IMR-90 (cell line): ENCODE measurements around the gene ANKRD22.
A peak's percentile ranks its signal among the peaks of the same experiment; 100 is the strongest.

Experiments used
- CEBPB ChIP-seq: IDR thresholded peaks from 2 replicates; pipeline ENCODE4 v1.6.1; 2012; ENCODE audit warnings: low read depth, low read length, improper control_type of control experiment
- CHD1 ChIP-seq: IDR thresholded peaks from 2 replicates; pipeline ENCODE4 v1.6.1; 2012; ENCODE audit warnings: low read depth, low read length, improper control_type of control experiment
- CTCF ChIP-seq: conservative IDR thresholded peaks from 2 replicates; pipeline ENCODE4 v1.5.1; 2012; ENCODE audit warnings: mild to moderate bottlenecking, low read depth, low read length, improper control_type of control experiment
- ELK1 ChIP-seq: fragments of 150-350 bp; IDR thresholded peaks from 2 replicates; pipeline ENCODE4 v1.6.1; 2016; ENCODE audit warnings: low read depth, mild to moderate bottlenecking, low read length, moderate library complexity, borderline replicate concordance
- MAFK ChIP-seq: IDR thresholded peaks from 2 replicates; pipeline ENCODE4 v1.6.1; 2012; ENCODE audit warnings: low read depth, low read length, improper control_type of control experiment
- MAZ ChIP-seq: IDR thresholded peaks from 2 replicates; pipeline ENCODE4 v1.6.1; 2012; ENCODE audit warnings: low read depth, mild to moderate bottlenecking, low read length, improper control_type of control experiment, moderate library complexity, borderline replicate concordance
- MXI1 ChIP-seq: IDR thresholded peaks from 2 replicates; pipeline ENCODE4 v1.6.1; 2012; ENCODE audit warnings: low read depth, mild to moderate bottlenecking, low read length, moderate library complexity, borderline replicate concordance
- NFE2L2 ChIP-seq: fragments of 150-350 bp; IDR thresholded peaks from 2 replicates; pipeline ENCODE4 v1.6.1; 2016; ENCODE audit warnings: low read depth, mild to moderate bottlenecking, low read length
- POLR2A ChIP-seq: IDR thresholded peaks from 2 replicates; pipeline ENCODE4 v1.6.1; 2012; ENCODE audit warnings: mild to moderate bottlenecking, low read depth, low read length
- RAD21 ChIP-seq: IDR thresholded peaks from 2 replicates; pipeline ENCODE4 v1.6.1; 2012; ENCODE audit warnings: low read length, improper control_type of control experiment
- RCOR1 ChIP-seq: IDR thresholded peaks from 2 replicates; pipeline ENCODE4 v1.6.1; 2012; ENCODE audit warnings: mild to moderate bottlenecking, low read length, improper control_type of control experiment; ENCODE audit not compliant: insufficient replicate concordance
- RFX5 ChIP-seq: IDR thresholded peaks from 2 replicates; pipeline ENCODE4 v1.8.0; 2012; ENCODE audit warnings: low read depth, mild to moderate bottlenecking, low read length, moderate library complexity
- SMC3 ChIP-seq: fragments of 150-350 bp; IDR thresholded peaks from 2 replicates; pipeline ENCODE4 v1.6.1; 2016; ENCODE audit warnings: low read depth, mild to moderate bottlenecking, antibody characterized with exemption, low read length, moderate library complexity
- USF2 ChIP-seq: fragments of 150-350 bp; IDR thresholded peaks from 2 replicates; pipeline ENCODE4 v1.6.1; 2017; ENCODE audit warnings: mild to moderate bottlenecking, antibody characterized with exemption, low read length, low read depth

- TF ChIP-seq MAFK: no peak
- TF ChIP-seq CTCF: peak; percentile 21
- no peak for TF ChIP-seq CHD1
- no peak for TF ChIP-seq SMC3
- TF ChIP-seq POLR2A: peak; percentile 54; the same call in 1 of the 2 replicates
- no peak for TF ChIP-seq NFE2L2
- no peak for TF ChIP-seq RAD21
- peak; percentile 46; the same call in 1 of the 2 replicates for TF ChIP-seq MAZ
- 0 out of 2 replicates have a peak, but pooled peaks have one; percentile 14 for TF ChIP-seq CEBPB
- TF ChIP-seq USF2: peak; percentile 10; the same call in 1 of the 2 replicates
- TF ChIP-seq RCOR1: no peak
- peak; percentile 87 for TF ChIP-seq MXI1
- TF ChIP-seq RFX5: no peak
- TF ChIP-seq ELK1: no peak
Observed at GRCh38 chr10:88880282-88881076, 28.8 kb upstream of the ANKRD22 start.
